ENCODE results near the gene R3HCC1L. TPM values are rescaled to one million over a fixed set of nuclear protein-coding genes. Genes with fewer than 3 reads are reported as not detected.

The R3HCC1L gene
- total RNA-seq, 1 experiment from 2014 or later = 15.9 TPM

GRCh38 chr10:98264378-98265065 lies 130.1 kb downstream of the R3HCC1L start:
- DNase-seq (ENCODE audit: low read depth, low spot score) (no peak), ATAC-seq (no peak)
- CTCF ChIA-PET = interaction anchor here (0.5 to 4.0 kb wide), 2 partner anchors 45 to 473 kb away, joined by 4 to 43 read pairs; no protein-coding TSS in a partner anchor
- H3K27me3 ChIP-seq (ENCODE audit: control insufficient read depth, insufficient read depth, low read length) = no peaks in the 10 kb centered on the region
- no peaks in the 10 kb centered on the region for H3K9me3 ChIP-seq (ENCODE audit: control insufficient read depth, insufficient read depth, low read depth, low read length)
- H3K4me3 ChIP-seq (ENCODE audit: low read depth in 2 of 2, low read length in 2 of 2) = no peak overlapping the region
- intact Hi-C loops (cut with micrococcal nuclease; ENCODE audit: unreplicated experiment) = loop anchor here (10.0 kb wide), 1 partner anchor 130 kb away; no protein-coding TSS in a partner anchor
- no peak for TF ChIP-seq POLR2AphosphoS5 (IDR thresholded peaks at IDR 0.05; ENCODE audit: low read depth, low read length)
- TF ChIP-seq REST (IDR thresholded peaks at IDR 0.05; ENCODE audit: insufficient read depth in 1 of 2, low read depth in 2 of 2, low read length in 1 of 2) = no peak
- TF ChIP-seq TCF7L2 (IDR thresholded peaks at IDR 0.05; ENCODE audit: low read depth, low read length) = no peak
- no peak for TF ChIP-seq SIN3A (IDR thresholded peaks at IDR 0.05; ENCODE audit: borderline replicate concordance, insufficient read depth, low read depth, low read length)
- TF ChIP-seq CTCF (IDR thresholded peaks at IDR 0.05) = no peak
- H3K27ac ChIP-seq (ENCODE audit: low read length) = no peak overlapping the region; the same call in 1 of the 2 replicates
- BruUV-seq (replicated peaks) = no TSS peak
- POLR2A ChIA-PET = interaction anchor here (1.3 kb wide), 1 partner anchor 27 kb away, joined by 3 read pairs; no protein-coding TSS in a partner anchor
- H3K4me1 ChIP-seq (ENCODE audit: control insufficient read depth, insufficient read depth, low read length) = peaks cover 34% of the 10 kb centered on the region
- in situ Hi-C loops (cut with HindIII; ENCODE audit: low pct_unique_long_range_greater_than_20kb, low sequenced_read_pairs) = no loop called here
- no peaks in the 10 kb centered on the region for H3K36me3 ChIP-seq (ENCODE audit: control insufficient read depth, insufficient read depth, low read length)

- no peak overlapping the region for H3K27ac ChIP-seq (ENCODE audit: low read length)
- ChIA-PET POLR2A (no interaction called here), CTCF (interaction anchor here (0.6 to 4.0 kb wide), 3 partner anchors 44 to 201 kb away, joined by 3 to 43 read pairs (median 12); no protein-coding TSS in a partner anchor)
- intact Hi-C loops (cut with micrococcal nuclease; ENCODE audit: unreplicated experiment) = loop anchor here (10.0 kb wide), 1 partner anchor 129 kb away; no protein-coding TSS in a partner anchor
- TF ChIP-seq TCF7L2 (IDR thresholded peaks at IDR 0.05; ENCODE audit: low read depth, low read length) (no peak), CTCF (IDR thresholded peaks at IDR 0.05) (no peak), SIN3A (IDR thresholded peaks at IDR 0.05; ENCODE audit: borderline replicate concordance, insufficient read depth, low read depth, low read length) (no peak), POLR2AphosphoS5 (IDR thresholded peaks at IDR 0.05; ENCODE audit: low read depth, low read length) (no peak), REST (IDR thresholded peaks at IDR 0.05; ENCODE audit: insufficient read depth in 1 of 2, low read depth in 2 of 2, low read length in 1 of 2) (no peak)
- ATAC-seq = no peak
- no peak for DNase-seq (ENCODE audit: low read depth, low spot score)
- no peaks in the 10 kb centered on the region for H3K36me3 ChIP-seq (ENCODE audit: control insufficient read depth, insufficient read depth, low read length)
- in situ Hi-C loops (cut with HindIII; ENCODE audit: low pct_unique_long_range_greater_than_20kb, low sequenced_read_pairs) = no loop called here
- peaks cover 44% of the 10 kb centered on the region for H3K4me1 ChIP-seq (ENCODE audit: control insufficient read depth, insufficient read depth, low read length)
- BruUV-seq (replicated peaks) = no TSS peak
- no peak overlapping the region for H3K4me3 ChIP-seq (ENCODE audit: low read depth in 2 of 2, low read length in 2 of 2)
- H3K9me3 ChIP-seq (ENCODE audit: control insufficient read depth, insufficient read depth, low read depth, low read length) = no peaks in the 10 kb centered on the region
- no peaks in the 10 kb centered on the region for H3K27me3 ChIP-seq (ENCODE audit: control insufficient read depth, insufficient read depth, low read length)
Measured at GRCh38 chr10:98265403-98266378, 131.2 kb downstream of the R3HCC1L start.

Data from Panc1 (cell line).